TTC549 (cell line): ENCODE data around the gene TAS2R50.

Experiments used
- FAIRE-seq: peaks from 2 replicates; lab custom pipeline; 2012; peaks lifted over from hg19 to GRCh38; lab: Jason Lieb, UNC

The TAS2R50 gene

DNA sequence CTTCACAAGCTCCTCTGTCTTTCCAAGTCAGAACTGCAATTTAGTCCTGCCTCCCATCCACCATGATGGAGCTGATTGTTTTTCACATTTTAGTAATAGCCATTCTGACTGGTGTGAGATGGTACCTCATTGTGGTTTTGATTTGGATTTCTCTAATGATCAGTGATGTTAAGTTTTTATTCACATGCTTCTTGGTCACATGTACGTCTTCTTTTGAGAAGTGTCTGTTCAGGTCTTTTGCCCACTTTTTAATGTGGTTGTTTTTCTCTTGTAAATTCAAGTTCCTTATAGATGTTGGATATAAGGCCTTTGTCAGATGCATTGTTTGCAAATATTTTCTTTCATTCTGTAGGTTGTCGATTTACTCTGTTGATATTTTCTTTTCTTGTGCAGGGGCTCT, 43.5 kb downstream of the TAS2R50 start:
- FAIRE-seq = no peak

DNA sequence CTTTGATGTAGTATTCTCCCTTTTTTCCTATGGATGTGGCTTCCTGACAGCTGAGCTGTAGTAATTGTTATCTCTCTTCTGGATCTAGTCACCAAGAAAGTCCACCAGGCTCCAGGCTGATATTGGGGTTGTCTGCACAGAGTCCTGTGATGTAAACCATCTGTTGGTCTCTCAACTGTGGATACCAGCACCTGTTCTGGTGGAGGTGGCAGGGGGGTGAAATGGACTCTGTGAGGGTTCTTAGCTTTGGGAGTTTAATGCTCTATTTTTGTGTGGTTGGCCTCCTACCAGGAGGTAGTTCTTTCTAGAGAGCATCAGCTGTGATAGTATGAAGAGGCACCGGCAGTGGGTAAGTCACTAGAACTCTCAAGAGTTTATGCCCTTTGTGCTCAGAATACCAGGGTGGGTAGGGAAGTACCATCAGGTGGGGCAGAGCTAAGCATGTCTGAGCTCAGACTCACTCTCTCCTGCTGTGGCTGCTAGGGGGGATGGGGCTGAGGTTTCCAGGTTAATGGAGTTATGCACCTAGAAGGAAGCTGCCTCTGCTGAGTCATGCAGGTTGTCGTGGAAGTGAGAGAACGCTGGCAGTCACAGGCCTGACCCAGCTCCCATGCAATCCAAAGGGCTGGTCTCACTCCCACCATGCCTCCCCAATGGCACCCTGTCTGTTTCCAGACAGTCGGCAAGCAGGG, 44.6 kb downstream of the TAS2R50 start:
- no peak for FAIRE-seq

DNA sequence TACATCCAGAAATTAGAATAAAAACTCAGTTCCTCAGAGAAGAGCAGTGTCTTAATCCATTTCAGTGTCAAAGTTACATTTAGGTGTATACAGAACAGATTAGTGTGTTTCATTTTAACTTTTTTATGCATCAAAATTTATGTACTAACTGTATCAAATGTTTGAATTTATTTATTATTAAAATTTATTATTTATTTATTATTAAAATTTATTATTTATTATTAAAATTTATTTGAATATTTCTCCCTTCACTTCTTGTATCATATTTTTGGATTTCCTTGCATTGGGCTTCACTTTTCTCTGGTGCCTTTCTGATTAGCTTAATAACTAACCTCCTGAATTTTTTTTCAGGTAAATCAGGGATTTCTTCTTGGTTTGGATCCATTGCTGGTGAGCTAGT, 45.3 kb downstream of the TAS2R50 start:
- FAIRE-seq = no peak

DNA sequence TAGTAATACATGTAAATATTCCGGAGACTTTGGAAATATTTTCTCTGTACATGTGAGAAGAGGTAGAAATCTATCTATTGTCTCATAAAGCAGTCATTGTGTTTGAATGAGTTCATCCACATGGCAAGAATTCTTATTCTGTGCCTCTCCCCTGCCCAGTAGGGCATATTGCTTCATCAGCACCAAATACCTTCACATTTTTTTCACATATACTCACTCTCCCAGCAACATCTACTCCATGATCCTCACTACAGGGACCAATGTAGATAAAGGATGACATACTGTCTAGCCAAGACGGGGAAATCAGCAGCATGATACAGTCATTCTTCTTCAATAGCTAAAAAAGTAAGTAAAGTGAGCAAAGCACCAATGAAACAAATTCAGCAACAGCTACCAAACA, 46.3 kb downstream of the TAS2R50 start:
- FAIRE-seq = no peak

DNA sequence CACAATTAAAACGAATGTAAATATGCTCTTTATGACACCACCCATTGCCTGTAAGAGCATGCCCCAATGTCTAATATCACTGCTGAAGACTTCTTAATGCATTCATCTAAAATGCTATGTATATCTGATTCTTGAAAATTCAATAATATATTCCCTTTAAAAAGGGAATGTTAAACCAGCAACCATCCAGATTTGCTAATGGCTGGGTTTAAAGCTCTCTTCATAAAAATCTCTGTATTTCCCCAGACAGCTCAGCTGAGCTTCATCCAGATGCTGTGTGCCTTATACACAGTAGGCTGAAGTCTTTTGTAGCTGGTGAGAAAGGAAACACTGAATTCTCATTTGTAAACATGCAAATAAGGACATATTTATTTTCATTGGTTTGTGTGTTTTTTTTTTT, 47.5 kb downstream of the TAS2R50 start, which contains the start of gene TAS2R14:
TAS2R14 (minus strand) TSS at position 101 of the 400 bp plus-strand sequence; CDS start at position 45, 56 bp downstream.
- no peak for FAIRE-seq

DNA sequence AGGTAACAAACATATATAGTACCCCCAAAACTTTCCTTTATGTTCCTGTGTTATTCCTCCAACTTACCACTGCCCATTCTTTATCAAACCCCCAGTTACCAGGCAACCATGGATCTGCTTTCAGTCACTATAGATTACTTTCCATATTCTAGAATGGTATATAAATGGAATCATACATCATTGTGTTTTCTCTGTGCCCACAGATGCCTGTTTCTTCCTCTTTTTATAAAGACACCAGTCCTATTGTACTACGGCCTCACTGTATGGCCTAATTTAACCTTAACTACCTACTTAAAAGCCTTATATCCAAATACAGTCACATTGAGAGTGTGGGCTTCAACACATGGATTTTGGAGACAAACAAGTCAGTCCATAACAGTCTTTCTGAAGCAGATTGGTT, 50.2 kb downstream of the TAS2R50 start:
- FAIRE-seq = no peak
